HepG2 (cell line): ENCODE data around the gene CTRL. TPM values are rescaled to one million over a fixed set of nuclear protein-coding genes. Genes with fewer than 3 reads are reported as not detected.
A peak's percentile ranks its signal among the peaks of the same experiment; 100 is the strongest.

ENCODE experiments used
- E2F5 ChIP-seq: sonication (generic); formaldehyde crosslinking; conservative IDR thresholded peaks from 2 replicates; pipeline ENCODE4 v1.4.0; 2020; ENCODE audit warnings: missing genetic modification reagents
- HMG20B ChIP-seq: conservative IDR thresholded peaks from 2 replicates; pipeline ENCODE4 v1.6.1; 2016; ENCODE audit warnings: missing genetic modification reagents, missing compliant biosample characterization
- KLF6 ChIP-seq: IDR thresholded peaks from 2 replicates; pipeline ENCODE4 v1.8.0; 2016; ENCODE audit warnings: missing biosample characterization, missing genetic modification reagents
- MAFF ChIP-seq: IDR thresholded peaks from 2 replicates; pipeline ENCODE4 v1.6.1; 2011; ENCODE audit warnings: low read depth, low read length, improper control_type of control experiment
- MTA3 ChIP-seq: sonication (generic); formaldehyde crosslinking; IDR thresholded peaks from 2 replicates; pipeline ENCODE4 v1.4.0; 2020; ENCODE audit warnings: missing genetic modification reagents
- NFE2L2 ChIP-seq: fragments of 150-350 bp; IDR thresholded peaks from 2 replicates; pipeline ENCODE4 v1.6.1; 2014; ENCODE audit warnings: low read length
- PAX8 ChIP-seq: sonication (generic); formaldehyde crosslinking; IDR thresholded peaks from 2 replicates; pipeline ENCODE4 v1.8.0; 2022; ENCODE audit warnings: mild to moderate bottlenecking, missing genetic modification reagents, borderline replicate concordance
- RFX5 ChIP-seq: IDR thresholded peaks from 2 replicates; pipeline ENCODE4 v1.6.1; 2011; ENCODE audit warnings: low read depth, low read length, improper control_type of control experiment
- SIX4 ChIP-seq: sonication (generic); formaldehyde crosslinking; IDR thresholded peaks from 2 replicates; pipeline ENCODE4 v1.4.0; 2020; ENCODE audit warnings: missing genetic modification reagents
- TAF15 ChIP-seq: fragments of 200-400 bp; formaldehyde crosslinking; IDR thresholded peaks from one replicate; pipeline ENCODE4 v1.6.1; 2018; ENCODE audit warnings: mild to moderate bottlenecking, low read depth, low read length; ENCODE audit not compliant: poor library complexity, severe bottlenecking
- TEAD3 ChIP-seq: optimal IDR thresholded peaks from 2 replicates; pipeline ENCODE3; 2016; ENCODE audit warnings: borderline replicate concordance
- U2AF1 ChIP-seq: fragments of 200-400 bp; formaldehyde crosslinking; optimal IDR thresholded peaks from 2 replicates; pipeline ENCODE3; 2017; ENCODE audit warnings: mild to moderate bottlenecking, low read depth, low read length
- ZBTB20 ChIP-seq: sonication (generic); formaldehyde crosslinking; IDR thresholded peaks from 2 replicates; pipeline ENCODE4 v1.8.1; 2023; ENCODE audit warnings: missing genetic modification reagents, low read depth, mild to moderate bottlenecking, borderline replicate concordance
- ZBTB34 ChIP-seq: sonication (generic); formaldehyde crosslinking; IDR thresholded peaks from 2 replicates; pipeline ENCODE4 v1.8.0; 2022; ENCODE audit warnings: mild to moderate bottlenecking, missing genetic modification reagents
- ZNF160 ChIP-seq: sonication (generic); formaldehyde crosslinking; IDR thresholded peaks from 2 replicates; pipeline ENCODE4 v1.8.0; 2022; ENCODE audit warnings: mild to moderate bottlenecking, inconsistent platforms, missing genetic modification reagents
- ZNF180 ChIP-seq: sonication (generic); formaldehyde crosslinking; IDR thresholded peaks from 2 replicates; pipeline ENCODE4 v1.4.0; 2020; ENCODE audit warnings: low read depth, missing genetic modification reagents, borderline replicate concordance
- ZNF20 ChIP-seq: sonication (generic); formaldehyde crosslinking; IDR thresholded peaks from 2 replicates; pipeline ENCODE4 v1.4.0; 2020; ENCODE audit warnings: mild to moderate bottlenecking, moderate library complexity, missing genetic modification reagents
- ZNF382 ChIP-seq: sonication (generic); formaldehyde crosslinking; IDR thresholded peaks from 2 replicates; pipeline ENCODE4 v1.5.0; 2020; ENCODE audit warnings: missing genetic modification reagents, mild to moderate bottlenecking, borderline replicate concordance
- ZNF749 ChIP-seq: sonication (generic); formaldehyde crosslinking; IDR thresholded peaks from 2 replicates; pipeline ENCODE4 v1.8.0; 2022; ENCODE audit warnings: mild to moderate bottlenecking, missing genetic modification reagents, moderate library complexity, borderline replicate concordance
- ZNF761 ChIP-seq: sonication (generic); formaldehyde crosslinking; conservative IDR thresholded peaks from 2 replicates; pipeline ENCODE4 v1.4.0; 2020; ENCODE audit warnings: mild to moderate bottlenecking, missing genetic modification reagents
- ZNF766 ChIP-seq: sonication (generic); formaldehyde crosslinking; IDR thresholded peaks from 2 replicates; pipeline ENCODE4 v1.5.0; 2020; ENCODE audit warnings: missing genetic modification reagents, borderline replicate concordance
- ZSCAN22 ChIP-seq: sonication (generic); formaldehyde crosslinking; IDR thresholded peaks from 2 replicates; pipeline ENCODE4 v1.4.0; 2020; ENCODE audit warnings: mild to moderate bottlenecking, missing genetic modification reagents
- ZXDC ChIP-seq: sonication (generic); formaldehyde crosslinking; IDR thresholded peaks from 2 replicates; pipeline ENCODE4 v1.5.0; 2020; ENCODE audit warnings: mild to moderate bottlenecking, missing genetic modification reagents
- polyA plus RNA-seq, 8 experiments: library from polyadenylated mRNA; depleted of rRNA in 3 of 8; stranded (reverse) in 7 of 8; unstranded in 1 of 8; fragments of >200 nt; fragmentation: Illumina TruSeq in 4 of 8; extraction: Trizol in 4 of 8; gene quantifications; 2 replicates each; pipeline versions ENCODE4 v1.2.1 to v1.2.3, GENCODE V29; 2011 to 2016; ENCODE audit warnings: low read depth in 4 of 8, missing spikeins in 1 of 8, mixed read lengths in 1 of 8; ENCODE audit not compliant: insufficient read depth in 1 of 8
- total RNA-seq, 5 experiments: library from RNA; depleted of rRNA; stranded (reverse); fragments of >200 nt; fragmentation: Illumina TruSeq; extraction: Trizol; gene quantifications; 2 replicates each; pipeline ENCODE4 v1.2.3, GENCODE V29; 2016; ENCODE audit warnings: low read depth in 1 of 5
- TF ChIP-seq, protein P1 (sequence below): IDR thresholded peaks from 2 replicates; pipeline ENCODE4 v1.6.1; 2016; ENCODE audit warnings: low read depth, control low read depth
- TF ChIP-seq, protein P2 (sequence below): sonication (generic); formaldehyde crosslinking; IDR thresholded peaks from 2 replicates; pipeline ENCODE4 v1.4.0; 2020; ENCODE audit warnings: missing genetic modification reagents

The CTRL gene
- total and polyA plus RNA-seq, 2 of the 13 experiments (the other 11 are each of a cell fraction or from before 2014, with no cell fraction given): 1.9 to 2.7 TPM

- TF ChIP-seq ZBTB34 (CRISPR knock-in tag) (peak; percentile 59), ZSCAN22 (CRISPR knock-in tag) (no peak), PAX8 (CRISPR knock-in tag) (no peak; the same call in 1 of the 2 replicates), TEAD3 (no peak), ZBTB20 (CRISPR knock-in tag) (no peak; the same call in 1 of the 2 replicates), ZNF761 (CRISPR knock-in tag) (peak; percentile 63; the same call in 1 of the 2 replicates), E2F5 (CRISPR knock-in tag) (no peak), TAF15 (no peak), NFE2L2 (no peak; the same call in 1 of the 2 replicates), ZXDC (CRISPR knock-in tag) (no peak), HMG20B (CRISPR knock-in tag) (no peak; the same call in 1 of the 2 replicates), ZNF180 (CRISPR knock-in tag) (no peak), ZNF749 (CRISPR knock-in tag) (no peak), ZNF160 (CRISPR knock-in tag) (no peak), ZNF766 (CRISPR knock-in tag) (no peak), RFX5 (no peak), ZNF20 (CRISPR knock-in tag) (no peak), KLF6 (CRISPR knock-in tag) (no peak), U2AF1 (no peak), MAFF (no peak), SIX4 (no peak; the same call in 1 of the 2 replicates), MTA3 (CRISPR knock-in tag) (no peak), ZNF382 (CRISPR knock-in tag) (no peak)
- TF ChIP-seq, protein P1, sequence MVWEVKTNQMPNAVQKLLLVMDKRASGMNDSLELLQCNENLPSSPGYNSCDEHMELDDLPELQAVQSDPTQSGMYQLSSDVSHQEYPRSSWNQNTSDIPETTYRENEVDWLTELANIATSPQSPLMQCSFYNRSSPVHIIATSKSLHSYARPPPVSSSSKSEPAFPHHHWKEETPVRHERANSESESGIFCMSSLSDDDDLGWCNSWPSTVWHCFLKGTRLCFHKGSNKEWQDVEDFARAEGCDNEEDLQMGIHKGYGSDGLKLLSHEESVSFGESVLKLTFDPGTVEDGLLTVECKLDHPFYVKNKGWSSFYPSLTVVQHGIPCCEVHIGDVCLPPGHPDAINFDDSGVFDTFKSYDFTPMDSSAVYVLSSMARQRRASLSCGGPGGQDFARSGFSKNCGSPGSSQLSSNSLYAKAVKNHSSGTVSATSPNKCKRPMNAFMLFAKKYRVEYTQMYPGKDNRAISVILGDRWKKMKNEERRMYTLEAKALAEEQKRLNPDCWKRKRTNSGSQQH (CRISPR knock-in tag): no peak
- TF ChIP-seq, protein P2, sequence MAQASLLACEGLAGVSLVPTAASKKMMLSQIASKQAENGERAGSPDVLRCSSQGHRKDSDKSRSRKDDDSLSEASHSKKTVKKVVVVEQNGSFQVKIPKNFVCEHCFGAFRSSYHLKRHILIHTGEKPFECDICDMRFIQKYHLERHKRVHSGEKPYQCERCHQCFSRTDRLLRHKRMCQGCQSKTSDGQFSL: no peak
Observed at GRCh38 chr16:67943256-67943618, 11.6 kb upstream of the CTRL start (continued).
